GM20000 (cell line): ENCODE measurements around the gene ANXA5.

Source experiments
- DNase-seq: peaks from one replicate; pipeline ENCODE4 v3.0.0; 2012; ENCODE audit warnings: low spot score
- CTCF ChIP-seq: IDR thresholded peaks from 2 replicates; pipeline ENCODE4 v1.5.1; 2012; ENCODE audit warnings: mild to moderate bottlenecking, control low read depth; ENCODE audit errors: extremely low read depth, missing control alignments

The ANXA5 gene

GRCh38 chr4:121712001-121712651 lies 15.3 kb upstream of the ANXA5 start:
- no peak for TF ChIP-seq CTCF
- no peak for DNase-seq

- no peak for TF ChIP-seq CTCF
- DNase-seq = peak; percentile 52
Observed at GRCh38 chr4:121711263-121712000, 14.7 kb upstream of the ANXA5 start.

- DNase-seq = no peak
- TF ChIP-seq CTCF = no peak
Observed at GRCh38 chr4:121709766-121710405, 13.1 kb upstream of the ANXA5 start.

- TF ChIP-seq CTCF = no peak
- DNase-seq = no peak
Observed at GRCh38 chr4:121707344-121707743, 10.6 kb upstream of the ANXA5 start.

- no peak for DNase-seq
- no peak for TF ChIP-seq CTCF
Observed at GRCh38 chr4:121706595-121707021, 9.8 kb upstream of the ANXA5 start.

- TF ChIP-seq CTCF = no peak
- DNase-seq = no peak
Observed at GRCh38 chr4:121705521-121705920, 8.7 kb upstream of the ANXA5 start.

- TF ChIP-seq CTCF = no peak
- no peak for DNase-seq
Observed at GRCh38 chr4:121702136-121702535, 5.4 kb upstream of the ANXA5 start.
